Peyer's patch (tissue), 4 donors: Measurements from ENCODE around the gene SIRT6.

Source experiments
- POLR2A ChIP-seq, 2 donors: fragments of 450-650 bp; IDR thresholded peaks; one replicate each; pipeline ENCODE4 v1.5.1; 2017; ENCODE audit warnings: antibody characterized with exemption in 2 of 2, mild to moderate bottlenecking in 2 of 2, moderate library complexity in 2 of 2
- TF ChIP-seq, protein P1 (sequence below), 6 experiments: fragments of 450-650 bp in 4 of 6; fragments of 200-600 bp in 2 of 6; sonication (generic) in 1 of 6; IDR thresholded peaks; one replicate each; pipeline ENCODE4 v1.5.1; 2017 to 2019; ENCODE audit warnings: antibody characterized with exemption in 6 of 6, mild to moderate bottlenecking in 3 of 6, moderate library complexity in 1 of 6

DNA sequence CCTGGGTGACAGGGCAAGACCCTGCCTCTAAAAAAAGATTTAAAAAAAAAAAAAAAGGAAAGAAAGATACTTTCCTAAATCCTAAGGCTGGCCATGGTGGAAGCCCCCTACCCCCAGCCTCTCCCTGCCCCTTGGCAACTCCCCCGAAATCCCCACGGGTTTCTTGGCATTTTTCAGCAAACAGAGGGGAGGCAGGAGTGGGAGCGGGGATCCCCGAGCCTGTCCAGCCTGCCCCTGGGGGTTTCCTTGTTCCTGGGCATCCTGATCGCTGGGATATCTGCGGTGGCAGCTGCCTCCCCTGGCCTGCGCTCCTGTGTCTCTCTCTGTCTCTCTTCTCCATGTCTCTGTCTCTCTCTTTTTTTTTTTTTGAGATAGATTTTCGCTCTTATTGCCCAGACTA, 43.5 kb upstream of the SIRT6 start:
- TF ChIP-seq POLR2A (IDR thresholded peaks at IDR 0.05): no peak
- TF ChIP-seq, protein P1, sequence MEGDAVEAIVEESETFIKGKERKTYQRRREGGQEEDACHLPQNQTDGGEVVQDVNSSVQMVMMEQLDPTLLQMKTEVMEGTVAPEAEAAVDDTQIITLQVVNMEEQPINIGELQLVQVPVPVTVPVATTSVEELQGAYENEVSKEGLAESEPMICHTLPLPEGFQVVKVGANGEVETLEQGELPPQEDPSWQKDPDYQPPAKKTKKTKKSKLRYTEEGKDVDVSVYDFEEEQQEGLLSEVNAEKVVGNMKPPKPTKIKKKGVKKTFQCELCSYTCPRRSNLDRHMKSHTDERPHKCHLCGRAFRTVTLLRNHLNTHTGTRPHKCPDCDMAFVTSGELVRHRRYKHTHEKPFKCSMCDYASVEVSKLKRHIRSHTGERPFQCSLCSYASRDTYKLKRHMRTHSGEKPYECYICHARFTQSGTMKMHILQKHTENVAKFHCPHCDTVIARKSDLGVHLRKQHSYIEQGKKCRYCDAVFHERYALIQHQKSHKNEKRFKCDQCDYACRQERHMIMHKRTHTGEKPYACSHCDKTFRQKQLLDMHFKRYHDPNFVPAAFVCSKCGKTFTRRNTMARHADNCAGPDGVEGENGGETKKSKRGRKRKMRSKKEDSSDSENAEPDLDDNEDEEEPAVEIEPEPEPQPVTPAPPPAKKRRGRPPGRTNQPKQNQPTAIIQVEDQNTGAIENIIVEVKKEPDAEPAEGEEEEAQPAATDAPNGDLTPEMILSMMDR (IDR thresholded peaks at IDR 0.05): no peak
